ENCODE measurements around the gene PRKAG2.

PRKAG2 gene

DNA sequence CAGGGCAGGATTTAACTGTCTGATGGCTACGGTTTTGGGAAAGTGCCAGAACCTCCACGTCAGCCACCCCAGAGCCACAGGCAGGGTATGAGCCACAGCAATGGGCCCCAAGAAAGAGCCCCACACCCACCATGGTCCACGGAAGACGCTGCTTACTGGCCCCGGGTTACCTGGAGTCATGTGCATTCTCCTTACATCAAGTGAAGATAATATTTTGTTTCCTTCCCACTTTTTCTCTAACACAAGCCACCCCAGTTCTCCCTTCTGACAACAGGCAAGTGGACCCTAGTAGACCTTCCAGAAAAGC lies 67.1 kb downstream of the PRKAG2 start:
- Histone ChIP-seq H3K4me3 (ENCODE audit: low read length) (no peak overlapping the region), H3K4me1 (ENCODE audit: control insufficient read depth, insufficient read depth, low read length) (peaks cover 81% of the 10 kb centered on the region), H3K9ac (ENCODE audit: low read length) (no peak overlapping the region), H3K36me3 (ENCODE audit: control insufficient read depth, insufficient read depth, low read length) (no peaks in the 10 kb centered on the region), H3K9me3 (ENCODE audit: control insufficient read depth, low read length) (no peaks in the 10 kb centered on the region), H3K27me3 (ENCODE audit: control insufficient read depth, insufficient read depth, low read length) (no peaks in the 10 kb centered on the region)

DNA sequence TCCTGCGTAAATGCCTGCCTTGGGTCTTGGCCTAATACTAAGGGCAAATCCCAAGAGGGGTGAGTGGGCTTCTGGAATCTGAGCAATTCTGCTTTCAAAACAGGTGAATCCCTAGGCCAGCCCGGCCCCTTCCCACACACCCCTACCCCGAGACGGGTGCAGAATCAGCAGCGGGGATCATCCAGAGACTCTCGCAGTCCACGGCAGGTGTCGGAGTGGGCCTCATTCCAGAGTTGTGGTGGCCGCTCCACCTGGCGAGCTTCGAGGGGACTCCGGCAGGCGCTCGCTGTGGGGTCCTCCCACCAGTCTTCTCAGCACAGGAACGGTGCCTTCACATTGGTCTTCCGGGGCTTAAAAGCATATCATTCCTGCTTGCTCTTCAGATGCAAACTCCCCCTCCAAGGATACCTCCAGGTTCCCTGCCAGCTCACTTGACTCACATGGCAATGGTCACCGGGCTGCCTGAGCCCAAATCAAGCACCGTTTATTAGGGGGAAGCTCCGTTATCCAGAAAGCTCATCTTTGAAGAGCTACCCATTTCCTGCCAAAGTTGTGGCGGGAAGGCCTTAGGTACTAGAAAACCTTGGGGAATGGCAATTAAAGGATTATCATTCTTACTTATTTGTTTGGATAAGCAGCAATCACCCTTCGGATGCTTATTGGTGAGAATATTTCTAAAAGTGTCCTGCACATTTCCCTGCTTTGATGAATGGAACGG lies 67.6 kb downstream of the PRKAG2 start:
- H3K27me3 ChIP-seq (ENCODE audit: control insufficient read depth, insufficient read depth, low read length) = no peaks in the 10 kb centered on the region
- H3K4me3 ChIP-seq (ENCODE audit: low read length) = no peak overlapping the region
- H3K9me3 ChIP-seq (ENCODE audit: control insufficient read depth, low read length) = no peaks in the 10 kb centered on the region
- no peaks in the 10 kb centered on the region for H3K36me3 ChIP-seq (ENCODE audit: control insufficient read depth, insufficient read depth, low read length)
- no peak overlapping the region for H3K9ac ChIP-seq (ENCODE audit: low read length)
- H3K4me1 ChIP-seq (ENCODE audit: control insufficient read depth, insufficient read depth, low read length) = peaks cover 79% of the 10 kb centered on the region

DNA sequence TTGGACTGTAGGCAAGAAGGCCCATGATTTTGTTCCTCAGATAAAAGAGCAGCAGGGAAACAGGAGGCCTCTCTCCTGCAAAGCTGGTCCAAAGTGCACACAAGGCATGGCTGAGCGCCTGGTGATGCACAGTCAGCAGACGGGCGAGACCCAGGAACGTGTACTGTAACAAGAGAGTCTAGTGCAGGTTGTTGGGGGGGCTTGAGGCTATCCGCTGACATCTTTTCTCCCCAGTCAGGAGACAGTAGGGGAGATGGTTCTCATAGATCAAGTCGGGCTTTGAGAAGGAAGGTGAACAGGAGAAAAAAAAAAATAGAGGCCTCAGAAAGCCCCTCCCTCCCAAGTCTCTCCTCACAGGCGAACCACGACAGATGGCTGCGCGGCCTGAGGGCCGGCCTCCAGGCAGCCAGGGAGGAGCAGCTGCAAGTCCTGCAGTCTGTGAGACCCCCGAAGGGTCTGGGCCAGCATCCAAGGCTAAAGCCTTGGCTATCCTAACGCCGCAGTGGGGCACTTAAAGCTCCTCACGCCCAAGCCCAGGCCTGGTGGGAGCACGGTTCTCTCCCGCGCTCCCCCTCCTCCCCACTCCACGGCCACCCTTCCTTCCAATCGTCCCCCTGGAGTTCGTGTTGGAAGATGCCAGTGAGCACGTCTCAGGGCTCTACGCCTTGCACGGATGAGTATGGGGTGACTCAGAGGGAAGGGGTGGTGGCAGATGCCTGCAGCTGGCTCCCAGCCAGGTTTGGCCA lies 68.3 kb downstream of the PRKAG2 start:
- peaks cover 72% of the 10 kb centered on the region for H3K4me1 ChIP-seq (ENCODE audit: control insufficient read depth, insufficient read depth, low read length)
- H3K9ac ChIP-seq (ENCODE audit: low read length) = no peak overlapping the region
- H3K36me3 ChIP-seq (ENCODE audit: control insufficient read depth, insufficient read depth, low read length) = no peaks in the 10 kb centered on the region
- H3K27me3 ChIP-seq (ENCODE audit: control insufficient read depth, insufficient read depth, low read length) = no peaks in the 10 kb centered on the region
- H3K9me3 ChIP-seq (ENCODE audit: control insufficient read depth, low read length) = no peaks in the 10 kb centered on the region
- H3K4me3 ChIP-seq (ENCODE audit: low read length) = no peak overlapping the region

DNA sequence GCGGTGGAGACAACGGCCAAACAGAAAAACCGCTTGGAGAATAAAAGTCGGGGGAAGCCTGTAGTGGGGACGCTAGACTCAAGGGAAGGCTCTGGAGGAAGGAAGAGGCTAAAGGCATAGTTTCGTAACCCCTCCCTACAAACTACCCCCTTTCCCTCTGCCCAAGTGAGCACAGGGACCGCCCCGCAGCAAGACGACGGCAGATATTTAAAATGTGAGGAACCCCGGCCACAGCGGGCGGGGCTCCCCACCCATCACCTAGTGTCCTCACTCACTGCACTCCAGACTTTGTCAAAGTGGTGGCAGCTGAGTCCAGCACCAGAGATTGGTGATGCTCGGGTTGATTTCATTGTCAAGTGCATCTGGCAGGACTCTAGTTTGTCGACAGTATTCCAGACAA lies 69.1 kb downstream of the PRKAG2 start:
- H3K4me1 ChIP-seq (ENCODE audit: control insufficient read depth, insufficient read depth, low read length) = peaks cover 65% of the 10 kb centered on the region
- H3K9ac ChIP-seq (ENCODE audit: low read length) = no peak overlapping the region
- no peak overlapping the region for H3K4me3 ChIP-seq (ENCODE audit: low read length)
- no peaks in the 10 kb centered on the region for H3K36me3 ChIP-seq (ENCODE audit: control insufficient read depth, insufficient read depth, low read length)
- H3K9me3 ChIP-seq (ENCODE audit: control insufficient read depth, low read length) = no peaks in the 10 kb centered on the region
- H3K27me3 ChIP-seq (ENCODE audit: control insufficient read depth, insufficient read depth, low read length) = no peaks in the 10 kb centered on the region

DNA sequence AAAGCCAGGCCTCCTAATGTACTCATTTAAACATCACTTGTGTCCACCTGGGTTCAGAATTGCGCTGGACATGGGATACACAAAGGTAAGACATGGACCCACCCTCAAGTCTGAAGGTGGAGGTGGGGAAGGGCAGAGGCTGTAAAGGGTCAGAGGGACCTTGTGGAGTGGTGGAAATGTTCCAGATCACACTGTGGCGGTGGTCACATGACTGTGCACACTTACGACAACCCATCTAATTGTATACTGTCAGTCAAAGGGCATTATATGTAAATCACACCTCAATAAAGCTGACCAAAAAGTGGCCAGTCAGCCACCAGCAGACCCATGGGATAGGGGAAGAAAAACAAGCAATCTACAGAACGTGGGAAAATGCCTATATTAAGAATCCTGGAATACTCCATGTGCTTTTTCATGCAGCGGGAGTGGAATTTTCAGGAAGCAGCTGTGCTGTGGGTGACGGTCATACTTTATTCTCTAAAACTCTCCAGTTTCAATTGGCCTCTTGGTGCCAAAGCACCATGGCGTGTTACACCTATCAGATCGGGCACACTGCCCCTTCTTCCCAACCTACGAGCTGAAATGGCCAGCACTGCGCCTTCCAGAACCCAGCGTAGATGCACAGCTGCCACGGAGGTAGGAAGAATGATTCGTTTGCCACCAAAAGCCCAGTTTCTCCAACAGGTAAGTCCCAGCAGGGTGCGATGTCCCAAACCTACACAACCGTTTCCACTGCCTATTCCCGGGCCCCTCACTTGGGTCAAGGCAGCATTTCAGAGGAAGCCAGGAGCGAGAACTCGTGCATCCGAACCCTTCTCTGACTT lies 69.8 kb downstream of the PRKAG2 start:
- no peak overlapping the region for H3K4me3 ChIP-seq (ENCODE audit: low read length)
- no peaks in the 10 kb centered on the region for H3K27me3 ChIP-seq (ENCODE audit: control insufficient read depth, insufficient read depth, low read length)
- H3K4me1 ChIP-seq (ENCODE audit: control insufficient read depth, insufficient read depth, low read length) = peaks cover 70% of the 10 kb centered on the region
- no peaks in the 10 kb centered on the region for H3K36me3 ChIP-seq (ENCODE audit: control insufficient read depth, insufficient read depth, low read length)
- no peaks in the 10 kb centered on the region for H3K9me3 ChIP-seq (ENCODE audit: control insufficient read depth, low read length)
- H3K9ac ChIP-seq (ENCODE audit: low read length) = no peak overlapping the region

DNA sequence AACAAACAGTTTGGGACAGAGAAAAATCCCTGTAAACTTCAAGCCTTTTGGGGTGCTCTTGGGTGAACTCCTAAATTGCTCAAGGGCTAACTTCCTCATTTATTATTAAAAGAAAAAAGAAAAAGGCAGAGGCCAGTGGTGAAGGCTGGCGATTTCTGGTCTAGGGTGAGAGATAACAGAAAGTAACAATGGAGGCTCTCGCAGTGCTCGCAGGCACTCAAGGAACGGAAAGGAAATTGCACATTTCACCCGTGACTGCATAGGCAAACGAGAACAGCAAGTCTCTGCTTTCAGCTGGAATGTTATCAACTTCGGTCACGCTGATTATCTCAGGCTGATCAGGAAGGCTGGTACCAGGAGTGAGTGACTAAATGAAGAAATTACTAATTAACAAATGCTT lies 70.7 kb downstream of the PRKAG2 start:
- Histone ChIP-seq H3K27me3 (ENCODE audit: control insufficient read depth, insufficient read depth, low read length) (no peaks in the 10 kb centered on the region), H3K4me3 (ENCODE audit: low read length) (no peak overlapping the region), H3K36me3 (ENCODE audit: control insufficient read depth, insufficient read depth, low read length) (no peaks in the 10 kb centered on the region), H3K9ac (ENCODE audit: low read length) (no peak overlapping the region), H3K4me1 (ENCODE audit: control insufficient read depth, insufficient read depth, low read length) (peaks cover 71% of the 10 kb centered on the region), H3K9me3 (ENCODE audit: control insufficient read depth, low read length) (no peaks in the 10 kb centered on the region)

DNA sequence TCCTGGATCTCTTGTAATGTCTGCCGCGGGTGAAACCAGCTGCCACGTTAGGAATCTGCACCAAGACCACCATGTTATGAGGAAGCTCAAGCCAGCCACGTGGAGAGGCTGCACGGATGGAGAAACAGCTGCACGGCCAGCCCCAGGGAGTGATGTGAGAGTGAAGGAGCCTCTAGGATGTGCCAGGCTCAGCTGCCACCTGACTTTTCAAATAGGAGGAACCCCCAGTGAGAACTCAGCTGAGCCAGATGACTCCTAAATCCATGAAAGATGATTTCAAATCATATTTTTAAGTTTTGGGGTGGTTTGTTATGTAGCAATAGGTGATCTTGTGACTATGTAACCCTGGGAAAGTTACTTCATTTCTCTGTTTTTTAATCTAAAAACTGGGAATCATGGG lies 71.7 kb downstream of the PRKAG2 start:
- no peak overlapping the region for H3K4me3 ChIP-seq (ENCODE audit: low read length)
- no peak overlapping the region for H3K9ac ChIP-seq (ENCODE audit: low read length)
- no peaks in the 10 kb centered on the region for H3K27me3 ChIP-seq (ENCODE audit: control insufficient read depth, insufficient read depth, low read length)
- H3K9me3 ChIP-seq (ENCODE audit: control insufficient read depth, low read length) = no peaks in the 10 kb centered on the region
- H3K36me3 ChIP-seq (ENCODE audit: control insufficient read depth, insufficient read depth, low read length) = no peaks in the 10 kb centered on the region
- peaks cover 61% of the 10 kb centered on the region for H3K4me1 ChIP-seq (ENCODE audit: control insufficient read depth, insufficient read depth, low read length)

DNA sequence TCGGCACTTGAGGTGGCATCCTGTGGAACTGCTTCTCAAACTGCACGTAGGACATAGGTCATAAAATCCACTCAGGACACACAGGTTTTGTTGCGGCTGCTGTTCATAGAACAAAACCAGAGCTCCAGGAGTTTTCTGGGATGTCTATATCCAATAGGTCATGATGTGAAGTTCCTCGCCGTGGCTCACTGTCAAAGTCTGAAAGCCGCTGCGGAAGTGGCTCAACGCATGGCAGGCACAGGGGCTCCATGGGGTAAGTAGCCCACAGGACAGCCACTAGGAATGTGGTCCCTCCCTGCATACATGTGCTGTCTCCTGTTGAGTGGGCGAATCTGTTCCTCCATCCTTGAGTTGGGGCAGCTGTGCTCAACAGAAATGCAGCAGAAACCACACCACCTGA lies 72.2 kb downstream of the PRKAG2 start:
- Histone ChIP-seq H3K36me3 (ENCODE audit: control insufficient read depth, insufficient read depth, low read length) (no peaks in the 10 kb centered on the region), H3K9me3 (ENCODE audit: control insufficient read depth, low read length) (no peaks in the 10 kb centered on the region), H3K4me1 (ENCODE audit: control insufficient read depth, insufficient read depth, low read length) (peaks cover 56% of the 10 kb centered on the region), H3K4me3 (ENCODE audit: low read length) (no peak overlapping the region), H3K27me3 (ENCODE audit: control insufficient read depth, insufficient read depth, low read length) (no peaks in the 10 kb centered on the region), H3K9ac (ENCODE audit: low read length) (no peak overlapping the region)

DNA sequence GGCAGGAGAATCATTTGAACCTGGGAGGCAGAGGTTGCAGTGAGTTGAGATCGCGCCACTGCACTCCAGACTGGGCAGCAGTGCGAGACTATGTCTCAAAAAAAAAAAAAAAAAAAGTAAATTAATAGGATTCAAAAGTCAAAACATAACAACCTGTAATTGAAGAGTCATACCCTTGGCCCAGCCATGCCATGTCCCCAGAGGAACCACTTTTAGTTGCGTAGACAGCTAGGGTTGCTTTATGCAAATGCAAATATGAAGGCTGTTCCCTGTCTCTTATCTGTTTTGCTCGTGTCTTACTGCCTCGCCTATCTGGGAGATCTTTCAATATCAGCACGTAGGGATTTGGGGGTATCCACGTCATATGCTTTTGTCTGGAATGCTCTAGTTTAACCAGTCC lies 73.1 kb downstream of the PRKAG2 start:
- H3K27me3 ChIP-seq (ENCODE audit: control insufficient read depth, insufficient read depth, low read length) = no peaks in the 10 kb centered on the region
- no peaks in the 10 kb centered on the region for H3K36me3 ChIP-seq (ENCODE audit: control insufficient read depth, insufficient read depth, low read length)
- H3K9me3 ChIP-seq (ENCODE audit: control insufficient read depth, low read length) = no peaks in the 10 kb centered on the region
- H3K9ac ChIP-seq (ENCODE audit: low read length) = no peak overlapping the region
- peaks cover 48% of the 10 kb centered on the region for H3K4me1 ChIP-seq (ENCODE audit: control insufficient read depth, insufficient read depth, low read length)
- H3K4me3 ChIP-seq (ENCODE audit: low read length) = no peak overlapping the region

DNA sequence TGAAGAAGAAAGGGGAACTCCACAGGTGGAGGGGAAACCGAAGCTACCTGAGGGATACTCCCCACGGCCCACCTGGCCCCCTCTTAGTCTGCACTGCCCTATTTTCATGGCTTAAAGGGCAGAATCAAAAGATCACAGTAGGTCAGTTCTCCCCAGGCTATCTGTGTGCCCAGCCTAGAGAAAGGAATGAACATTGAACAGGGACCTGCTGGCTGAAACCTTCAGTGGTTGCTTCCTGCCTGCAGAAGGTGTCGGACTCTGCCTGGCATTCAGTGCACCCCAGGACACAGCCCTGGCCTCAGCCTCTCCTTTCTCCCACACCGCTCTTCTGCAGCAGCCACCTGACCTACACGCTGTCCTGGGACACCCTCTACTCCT lies 74.5 kb downstream of the PRKAG2 start:
- peaks cover 39% of the 10 kb centered on the region for H3K4me1 ChIP-seq (ENCODE audit: control insufficient read depth, insufficient read depth, low read length)
- no peaks in the 10 kb centered on the region for H3K36me3 ChIP-seq (ENCODE audit: control insufficient read depth, insufficient read depth, low read length)
- no peak overlapping the region for H3K4me3 ChIP-seq (ENCODE audit: low read length)
- H3K9me3 ChIP-seq (ENCODE audit: control insufficient read depth, low read length) = no peaks in the 10 kb centered on the region
- no peak overlapping the region for H3K9ac ChIP-seq (ENCODE audit: low read length)
- no peaks in the 10 kb centered on the region for H3K27me3 ChIP-seq (ENCODE audit: control insufficient read depth, insufficient read depth, low read length)

DNA sequence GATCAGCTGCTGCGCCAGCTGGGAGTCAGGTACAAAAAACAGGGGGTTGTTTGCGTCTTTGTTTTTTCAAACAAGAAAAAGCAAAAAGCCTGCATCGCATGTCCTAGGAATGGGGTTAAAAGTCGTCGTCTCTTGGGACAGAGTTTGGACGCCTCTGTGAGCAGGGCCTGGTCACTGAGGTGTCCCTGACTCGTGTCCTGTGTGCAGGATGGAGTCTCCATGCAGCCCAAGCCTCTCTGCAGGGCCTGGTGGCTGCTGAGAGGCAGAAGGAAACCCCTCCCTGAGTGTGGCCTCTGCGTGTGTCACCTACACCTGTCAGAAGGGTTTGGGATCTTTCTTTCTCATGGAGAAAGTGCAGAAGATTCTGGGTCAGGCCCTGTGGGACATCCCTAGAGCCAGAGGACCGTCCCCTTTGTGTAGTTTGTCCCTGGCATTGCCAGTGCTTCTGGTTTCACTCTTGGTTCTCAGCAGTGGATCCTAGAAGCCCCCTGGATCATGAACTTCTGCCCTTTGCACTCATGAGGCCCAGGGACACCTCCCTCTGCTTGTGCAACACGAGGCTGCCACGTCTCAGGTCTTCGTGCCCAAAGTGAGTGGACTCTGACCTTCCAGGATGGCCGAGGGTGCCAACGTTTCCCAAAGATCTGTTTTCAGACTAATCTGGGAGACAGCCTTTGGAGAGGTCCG lies 75.0 kb downstream of the PRKAG2 start:
- no peak overlapping the region for H3K9ac ChIP-seq (ENCODE audit: low read length)
- no peaks in the 10 kb centered on the region for H3K9me3 ChIP-seq (ENCODE audit: control insufficient read depth, low read length)
- H3K36me3 ChIP-seq (ENCODE audit: control insufficient read depth, insufficient read depth, low read length) = no peaks in the 10 kb centered on the region
- peaks cover 39% of the 10 kb centered on the region for H3K4me1 ChIP-seq (ENCODE audit: control insufficient read depth, insufficient read depth, low read length)
- no peak overlapping the region for H3K4me3 ChIP-seq (ENCODE audit: low read length)
- no peaks in the 10 kb centered on the region for H3K27me3 ChIP-seq (ENCODE audit: control insufficient read depth, insufficient read depth, low read length)

DNA sequence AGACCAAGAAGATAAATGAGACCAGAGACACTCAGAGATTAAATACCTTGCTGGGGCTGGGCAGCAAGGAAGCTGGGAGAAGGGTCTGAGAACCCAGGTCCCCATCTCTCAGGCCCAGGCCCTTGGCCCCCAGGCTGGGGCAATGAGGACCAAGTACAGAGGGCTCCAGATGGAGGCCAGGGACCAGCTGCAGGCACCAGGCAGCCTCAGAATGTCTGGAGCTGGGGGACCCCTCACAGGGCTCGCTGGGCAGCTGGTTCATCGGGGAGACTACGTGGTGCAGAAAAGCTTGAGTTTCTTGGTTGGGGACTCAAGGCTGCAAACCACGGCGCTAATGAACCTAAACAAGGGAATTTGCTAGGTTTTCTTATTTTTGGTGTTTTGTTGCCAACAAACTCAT lies 75.6 kb downstream of the PRKAG2 start:
- Histone ChIP-seq H3K4me3 (ENCODE audit: low read length) (no peak overlapping the region), H3K4me1 (ENCODE audit: control insufficient read depth, insufficient read depth, low read length) (peaks cover 39% of the 10 kb centered on the region), H3K36me3 (ENCODE audit: control insufficient read depth, insufficient read depth, low read length) (no peaks in the 10 kb centered on the region), H3K9me3 (ENCODE audit: control insufficient read depth, low read length) (no peaks in the 10 kb centered on the region), H3K27me3 (ENCODE audit: control insufficient read depth, insufficient read depth, low read length) (no peaks in the 10 kb centered on the region), H3K9ac (ENCODE audit: low read length) (no peak overlapping the region)

All from mucosa of stomach (tissue), 1 donor.